Endothelial cell of umbilical vein (primary cell): Measurements from ENCODE around the gene DPY19L3. TPM values are rescaled to one million over a fixed set of nuclear protein-coding genes. Genes with fewer than 3 reads are reported as not detected.

Experiments used
- BruUV-seq: library from RNA; stranded (reverse); fragments of 400-500 nt; replicated peaks from 2 replicates; lab custom pipeline; 2021; lab: Mats Ljungman, UMichigan
- CTCF ChIA-PET: fragments of 300-600, 350-600 bp; sonication (Branson Sonifier 250); formaldehyde crosslinking; loops from one replicate; lab custom pipeline; 2021; ENCODE audit warnings: antibody characterized with exemption, inconsistent platforms; lab: Charles Lee
- POLR2A ChIA-PET: fragments of 300-600, 350-600 bp; sonication (Branson Sonifier 250); formaldehyde crosslinking; loops from one replicate; lab custom pipeline; 2021; ENCODE audit warnings: antibody characterized with exemption, inconsistent platforms; lab: Charles Lee
- DNase-seq: peaks from one replicate; pipeline ENCODE4 v3.0.0-alpha.2; 2011; ENCODE audit warnings: low read depth, low spot score
- FAIRE-seq: peaks from 2 replicates; lab custom pipeline; 2011; peaks lifted over from hg19 to GRCh38; lab: Jason Lieb, UNC
- H2AFZ ChIP-seq: 2 replicates; pipeline ENCODE4 v1.6.0; 2012; ENCODE audit warnings: low read depth, low read length, control low read depth, inconsistent platforms
- H3K27ac ChIP-seq: 2 replicates; pipeline ENCODE4 v1.5.1; 2011; ENCODE audit warnings: low read depth, mild to moderate bottlenecking, control low read depth, low read length, moderate library complexity; ENCODE audit not compliant: insufficient read depth
- H3K27me3 ChIP-seq, 2 experiments: 2 replicates each; pipeline versions ENCODE4 v1.6.0 to v1.6.1; 2011; ENCODE audit warnings: low read length in 2 of 2, mixed read lengths in 1 of 2; ENCODE audit not compliant: control insufficient read depth in 2 of 2, insufficient read depth in 2 of 2
- H3K36me3 ChIP-seq, 2 experiments: 2 replicates in 1 of 2; 3 replicates in 1 of 2; pipeline ENCODE4 v1.5.1; 2011; ENCODE audit warnings: low read length in 2 of 2, mild to moderate bottlenecking in 1 of 2, moderate library complexity in 1 of 2; ENCODE audit not compliant: control insufficient read depth in 2 of 2, insufficient read depth in 2 of 2; ENCODE audit errors: extremely low read depth in 1 of 2
- H3K4me1 ChIP-seq: 3 replicates; pipeline ENCODE4 v1.5.1; 2011; ENCODE audit warnings: mild to moderate bottlenecking, low read length; ENCODE audit not compliant: control insufficient read depth, insufficient read depth; ENCODE audit errors: extremely low read depth
- H3K4me2 ChIP-seq: 2 replicates; pipeline ENCODE4 v1.6.1; 2011; ENCODE audit warnings: low read length, control low read depth, mixed read lengths; ENCODE audit not compliant: insufficient read depth
- H3K4me3 ChIP-seq, 3 experiments: fragments of 200-600 bp in 1 of 3; sonication (generic), shearing (Covaris generic) in 1 of 3; replicated peaks in 1 of 3; 2 replicates each; pipeline ENCODE4 v1.5.1; 2011 to 2016; ENCODE audit warnings: control low read depth in 3 of 3, low read length in 3 of 3, mild to moderate bottlenecking in 2 of 3, inconsistent platforms in 1 of 3, low read depth in 1 of 3, moderate library complexity in 1 of 3; ENCODE audit not compliant: insufficient read depth in 1 of 3
- H3K79me2 ChIP-seq: 2 replicates; pipeline ENCODE4 v1.6.0; 2012; ENCODE audit warnings: low read length, inconsistent platforms; ENCODE audit not compliant: control insufficient read depth, insufficient read depth
- H3K9ac ChIP-seq: replicated peaks from 2 replicates; pipeline ENCODE3; 2011; ENCODE audit warnings: low read length, control low read depth; ENCODE audit not compliant: insufficient read depth; ENCODE audit errors: extremely low read depth
- H3K9me1 ChIP-seq: replicated peaks from 3 replicates; pipeline ENCODE4 v1.6.0; 2011; ENCODE audit warnings: mild to moderate bottlenecking, low read length; ENCODE audit not compliant: control insufficient read depth, insufficient read depth; ENCODE audit errors: extremely low read depth
- H3K9me3 ChIP-seq: replicated peaks from 2 replicates; pipeline ENCODE4 v1.5.1; 2012; ENCODE audit warnings: low read length, inconsistent platforms; ENCODE audit not compliant: control insufficient read depth, insufficient read depth
- H4K20me1 ChIP-seq: replicated peaks from 2 replicates; pipeline ENCODE3; 2011; ENCODE audit warnings: mild to moderate bottlenecking, low read length; ENCODE audit not compliant: control insufficient read depth, insufficient read depth; ENCODE audit errors: extremely low read depth
- EZH2 ChIP-seq: IDR thresholded peaks from 2 replicates; pipeline ENCODE4 v1.6.1; 2012; ENCODE audit warnings: borderline replicate concordance, low read depth, mild to moderate bottlenecking, moderate library complexity, low read length, inconsistent platforms; ENCODE audit not compliant: severe bottlenecking
- FOS ChIP-seq: IDR thresholded peaks from 2 replicates; pipeline ENCODE4 v1.6.1; 2011; ENCODE audit warnings: mild to moderate bottlenecking, low read length, moderate library complexity, borderline replicate concordance; ENCODE audit not compliant: insufficient read depth
- GATA2 ChIP-seq: IDR thresholded peaks from 2 replicates; pipeline ENCODE4 v1.7.0; 2011; ENCODE audit warnings: low read depth, mild to moderate bottlenecking, moderate library complexity, mixed read lengths, low read length; ENCODE audit not compliant: insufficient read length, insufficient read depth
- JUN ChIP-seq: IDR thresholded peaks from 2 replicates; pipeline ENCODE4 v1.6.1; 2011; ENCODE audit warnings: borderline replicate concordance, low read depth; ENCODE audit not compliant: insufficient read length, insufficient read depth
- MYC ChIP-seq: IDR thresholded peaks from one replicate; pipeline ENCODE4 v1.6.1; 2011; ENCODE audit warnings: mild to moderate bottlenecking, low read depth, low read length
- POLR2A ChIP-seq: IDR thresholded peaks from 2 replicates; pipeline ENCODE4 v1.6.1; 2012; ENCODE audit warnings: low read depth, mild to moderate bottlenecking, control low read depth, low read length
- POLR2AphosphoS5 ChIP-seq: IDR thresholded peaks from 2 replicates; pipeline ENCODE4 v1.6.1; 2012; ENCODE audit warnings: low read depth, mild to moderate bottlenecking, control low read depth, low read length, moderate library complexity; ENCODE audit not compliant: insufficient read depth
- dilution Hi-C: fragments of 300-500 bp; cut with MboI; formaldehyde crosslinking; loops from one replicate; pipeline ENCODE4 v1.15.0; 2019; ENCODE audit warnings: low sequenced_read_pairs; ENCODE audit not compliant: extremely low pct_ligation_motif_present
- intact Hi-C: fragments of 100-400 bp; cut with micrococcal nuclease; formaldehyde crosslinking; loops from one replicate; pipeline ENCODE4 v1.10.0; 2022
- polyA plus RNA-seq, 4 experiments: library from polyadenylated mRNA; depleted of rRNA in 3 of 4; stranded (reverse) in 3 of 4; unstranded in 1 of 4; fragments of >200 nt; gene quantifications; 2 replicates each; pipeline versions ENCODE4 v1.2.1 to v1.2.3, GENCODE V29; 2011 to 2012; ENCODE audit warnings: missing spikeins in 1 of 4
- total RNA-seq: library from RNA; stranded (reverse); gene quantifications from 2 replicates; pipeline ENCODE4 v1.2.3, GENCODE V29; 2021
- TF ChIP-seq, protein P1 (sequence below): IDR thresholded peaks from 2 replicates; pipeline ENCODE4 v1.6.1; 2011; ENCODE audit not compliant: insufficient read depth, insufficient read length
- TF ChIP-seq, protein P2 (sequence below), 2 donors: IDR thresholded peaks; 1 replicate in 1 of 2; 2 replicates in 1 of 2; pipeline ENCODE4 v1.5.1; 2011; ENCODE audit warnings: low read length in 2 of 2, mild to moderate bottlenecking in 2 of 2, moderate library complexity in 2 of 2, control low read depth in 1 of 2, inconsistent platforms in 1 of 2, low read depth in 1 of 2; ENCODE audit not compliant: insufficient read depth in 1 of 2; ENCODE audit errors: extremely low read depth in 1 of 2

The DPY19L3 gene
- total and polyA plus RNA-seq, 2 donors (not counting 3 experiments of a cell fraction or from before 2014, with no cell fraction given), result 36.1 to 39.5 TPM

DNA sequence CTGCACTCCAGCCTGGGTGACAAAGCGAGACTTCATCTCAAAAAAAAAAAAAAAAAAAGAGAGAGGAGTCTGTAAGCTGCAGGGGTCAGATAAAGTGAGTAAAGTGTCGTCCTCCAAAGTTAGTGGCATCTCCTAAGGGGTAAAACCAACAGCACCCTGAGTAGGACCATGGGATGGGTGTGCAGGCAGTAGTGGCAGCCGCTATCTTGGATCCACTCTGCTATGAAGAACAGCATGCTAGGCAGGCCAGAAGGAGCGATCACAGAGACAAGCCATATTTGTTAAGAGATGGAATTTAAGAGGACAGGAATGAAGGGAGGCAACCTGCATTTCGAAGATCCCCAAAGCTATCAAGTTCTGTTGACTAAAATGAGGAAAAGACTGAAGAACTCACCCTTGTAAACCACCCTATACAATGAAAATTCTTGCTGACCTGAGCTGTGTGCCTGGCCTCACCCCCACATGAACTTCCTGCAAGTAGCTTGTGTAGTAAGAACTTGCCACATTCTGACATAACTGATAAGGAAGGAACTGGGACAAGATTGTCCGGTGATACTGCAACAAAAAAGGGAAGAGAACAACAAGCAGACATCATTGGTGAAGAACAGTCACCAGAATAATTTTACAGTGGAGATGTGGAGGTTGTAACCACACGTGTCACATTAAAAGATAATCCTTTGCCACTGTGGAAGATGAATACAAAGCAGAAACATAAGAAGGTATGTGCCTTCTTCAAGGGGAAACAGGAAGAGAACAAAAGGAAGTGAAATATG is 16.2 kb downstream of the DPY19L3 start:
- peak overlapping the region; percentile 72 for H2AFZ ChIP-seq
- H3K9me1 ChIP-seq, result no peaks in the 10 kb centered on the region
- ChIA-PET CTCF (no interaction called here), POLR2A (interaction anchor here (0.6 kb wide), 1 partner anchor 17 kb away, joined by 3 read pairs; the partner anchor contains the start of gene DPY19L3)
- peak overlapping the region; percentile 52 for H3K4me2 ChIP-seq
- H3K9ac ChIP-seq, result no peak overlapping the region
- FAIRE-seq, result peak; percentile 78
- no peaks in the 10 kb centered on the region for H3K27me3 ChIP-seq
- TF ChIP-seq FOS (no peak), GATA2 (peak; percentile 43), MYC (no peak), JUN (no peak), EZH2 (no peak), POLR2AphosphoS5 (no peak), POLR2A (no peak)
- TF ChIP-seq, protein P1, sequence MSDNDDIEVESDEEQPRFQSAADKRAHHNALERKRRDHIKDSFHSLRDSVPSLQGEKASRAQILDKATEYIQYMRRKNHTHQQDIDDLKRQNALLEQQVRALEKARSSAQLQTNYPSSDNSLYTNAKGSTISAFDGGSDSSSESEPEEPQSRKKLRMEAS, result no peak
- TF ChIP-seq, protein P2, sequence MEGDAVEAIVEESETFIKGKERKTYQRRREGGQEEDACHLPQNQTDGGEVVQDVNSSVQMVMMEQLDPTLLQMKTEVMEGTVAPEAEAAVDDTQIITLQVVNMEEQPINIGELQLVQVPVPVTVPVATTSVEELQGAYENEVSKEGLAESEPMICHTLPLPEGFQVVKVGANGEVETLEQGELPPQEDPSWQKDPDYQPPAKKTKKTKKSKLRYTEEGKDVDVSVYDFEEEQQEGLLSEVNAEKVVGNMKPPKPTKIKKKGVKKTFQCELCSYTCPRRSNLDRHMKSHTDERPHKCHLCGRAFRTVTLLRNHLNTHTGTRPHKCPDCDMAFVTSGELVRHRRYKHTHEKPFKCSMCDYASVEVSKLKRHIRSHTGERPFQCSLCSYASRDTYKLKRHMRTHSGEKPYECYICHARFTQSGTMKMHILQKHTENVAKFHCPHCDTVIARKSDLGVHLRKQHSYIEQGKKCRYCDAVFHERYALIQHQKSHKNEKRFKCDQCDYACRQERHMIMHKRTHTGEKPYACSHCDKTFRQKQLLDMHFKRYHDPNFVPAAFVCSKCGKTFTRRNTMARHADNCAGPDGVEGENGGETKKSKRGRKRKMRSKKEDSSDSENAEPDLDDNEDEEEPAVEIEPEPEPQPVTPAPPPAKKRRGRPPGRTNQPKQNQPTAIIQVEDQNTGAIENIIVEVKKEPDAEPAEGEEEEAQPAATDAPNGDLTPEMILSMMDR (IDR thresholded peaks at IDR 0.05; ENCODE audit: extremely low read depth in 1 of 2, insufficient read depth in 1 of 2, low read depth in 1 of 2, low read length in 2 of 2), result no peak
- H3K79me2 ChIP-seq, result peaks cover 2% of the 10 kb centered on the region
- peaks cover 25% of the 10 kb centered on the region for H3K4me1 ChIP-seq
- DNase-seq, result peak; percentile 59
- BruUV-seq, result no TSS peak
- H3K4me3 ChIP-seq, result peak overlapping the region in 1 of 3 experiments; percentile 14
- dilution Hi-C loops (no loop called here), intact Hi-C loops (loop anchor here (1.0 kb wide), 1 partner anchor 16 kb away; the partner anchor contains the start of gene DPY19L3)
- H4K20me1 ChIP-seq, result no peaks in the 10 kb centered on the region
- H3K9me3 ChIP-seq, result no peaks in the 10 kb centered on the region
- peaks cover 0 to under 1% of the 10 kb centered on the region in 2 experiments for H3K36me3 ChIP-seq
- H3K27ac ChIP-seq, result peak overlapping the region; percentile 16
